Chondrocyte (in vitro differentiated cells): Measurements from ENCODE around the gene ZNF628. TPM values are rescaled to one million over a fixed set of nuclear protein-coding genes. Genes with fewer than 3 reads are reported as not detected.

Experiments
- DNase-seq: peaks from one replicate; pipeline ENCODE4 v3.0.0; 2021; ENCODE audit warnings: mixed read lengths, low spot score
- H3K27ac Mint-ChIP-seq: one replicate; pipeline ENCODE4 v1.8.0; 2021; ENCODE audit warnings: mild to moderate bottlenecking, moderate library complexity, mixed read lengths; ENCODE audit not compliant: unreplicated experiment
- H3K27me3 Mint-ChIP-seq: 2 replicates; pipeline ENCODE4 v1.8.0; 2021; ENCODE audit warnings: low read depth, mixed read lengths
- H3K36me3 Mint-ChIP-seq: 2 replicates; pipeline ENCODE4 v1.8.0; 2021; ENCODE audit warnings: low read depth, mixed read lengths
- H3K4me1 Mint-ChIP-seq: 2 replicates; pipeline ENCODE4 v1.8.0; 2021; ENCODE audit warnings: low read depth, mild to moderate bottlenecking, mixed read lengths
- H3K4me3 Mint-ChIP-seq: one replicate; pipeline ENCODE4 v1.8.0; 2021; ENCODE audit warnings: mild to moderate bottlenecking, moderate library complexity, mixed read lengths; ENCODE audit not compliant: unreplicated experiment
- H3K9me3 Mint-ChIP-seq: 2 replicates; pipeline ENCODE4 v1.8.0; 2021; ENCODE audit warnings: low read depth, mixed read lengths
- CTCF ChIP-seq: fragments of 200-600 bp; sonication (generic); IDR thresholded peaks from 2 replicates; pipeline ENCODE4 v1.5.0; 2021; ENCODE audit warnings: antibody characterized with exemption, mild to moderate bottlenecking, moderate library complexity
- total RNA-seq: library from RNA; stranded (reverse); gene quantifications from 3 replicates; pipeline ENCODE4 v1.2.1, GENCODE V29; 2021

Gene ZNF628
- total RNA-seq, 1 donor from 2014 or later = 9.4 TPM

- no peak overlapping the region for H3K27ac Mint-ChIP-seq
- TF ChIP-seq CTCF = peak; percentile 99
Observed at GRCh38 chr19:55467236-55468053, 9.0 kb upstream of the ZNF628 start.

DNA sequence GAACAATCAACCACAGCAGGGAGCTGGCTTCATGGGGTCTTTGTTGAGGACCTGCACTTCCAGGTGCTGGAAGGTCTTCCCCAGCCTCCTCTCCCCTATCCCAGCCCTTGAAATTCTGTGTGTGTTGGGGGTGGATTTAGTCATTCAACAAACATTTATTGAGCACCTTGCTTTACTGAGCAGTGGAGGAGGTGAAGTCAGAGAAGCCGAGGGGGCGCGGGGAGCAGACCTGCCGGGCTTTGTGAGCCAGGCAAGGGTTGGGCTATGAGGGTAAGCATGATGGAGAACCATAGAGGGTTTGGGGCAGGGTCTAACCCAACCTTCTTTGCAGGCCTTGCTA is 8.4 kb upstream of the ZNF628 start:
- Mint-ChIP-seq H3K36me3 (no peaks in the 10 kb centered on the region), H3K27ac (no peak overlapping the region), H3K9me3 (no peaks in the 10 kb centered on the region), H3K27me3 (peaks cover under 1% of the 10 kb centered on the region), H3K4me3 (no peak overlapping the region), H3K4me1 (peaks cover 7% of the 10 kb centered on the region)
- TF ChIP-seq CTCF = peak; percentile 8
- no peak for DNase-seq

More at GRCh38 chr19:55467236-55468053, 9.0 kb upstream of the ZNF628 start:
- Mint-ChIP-seq H3K4me3 (no peak overlapping the region), H3K36me3 (no peaks in the 10 kb centered on the region), H3K9me3 (no peaks in the 10 kb centered on the region), H3K27me3 (peaks cover 2% of the 10 kb centered on the region), H3K4me1 (peaks cover 9% of the 10 kb centered on the region)
- no peak for DNase-seq

GRCh38 chr19:55471266-55471665 is 5.2 kb upstream of the ZNF628 start:
- H3K4me3 Mint-ChIP-seq = no peak overlapping the region
- H3K9me3 Mint-ChIP-seq = no peaks in the 10 kb centered on the region
- DNase-seq = no peak
- H3K27ac Mint-ChIP-seq = no peak overlapping the region
- no peaks in the 10 kb centered on the region for H3K36me3 Mint-ChIP-seq
- no peak for TF ChIP-seq CTCF
- peaks cover 24% of the 10 kb centered on the region for H3K4me1 Mint-ChIP-seq
- H3K27me3 Mint-ChIP-seq = no peaks in the 10 kb centered on the region

- no peaks in the 10 kb centered on the region for H3K36me3 Mint-ChIP-seq
- H3K27ac Mint-ChIP-seq = no peak overlapping the region
- H3K9me3 Mint-ChIP-seq = no peaks in the 10 kb centered on the region
Observed at GRCh38 chr19:55472463-55472862, 4.0 kb upstream of the ZNF628 start.

More at GRCh38 chr19:55472463-55472862, 4.0 kb upstream of the ZNF628 start:
- Mint-ChIP-seq H3K27me3 (no peaks in the 10 kb centered on the region), H3K4me1 (peaks cover 27% of the 10 kb centered on the region), H3K4me3 (no peak overlapping the region)
- no peak for DNase-seq
- no peak for TF ChIP-seq CTCF
